Gastroesophageal sphincter (tissue), 4 donors: ENCODE results near the gene CD6. TPM values are rescaled to one million over a fixed set of nuclear protein-coding genes. Genes with fewer than 3 reads are reported as not detected.

ENCODE experiments used
- ATAC-seq: fragments of 150-250 bp; one replicate; pipeline ENCODE4 v1.9.1; 2016; ENCODE audit warnings: mild to moderate bottlenecking, moderate library complexity
- H3K27ac ChIP-seq, 4 donors: fragments of 200-600 bp; sonication (generic) in 3 of 4; 1 replicate in 3 of 4; 2 replicates in 1 of 4; pipeline ENCODE4 v1.5.1; 2016 to 2019
- H3K27me3 ChIP-seq: fragments of 200-600 bp; sonication (generic); one replicate; pipeline ENCODE4 v1.5.1; 2019
- H3K36me3 ChIP-seq, 2 donors: fragments of 200-600 bp; sonication (generic); one replicate each; pipeline ENCODE4 v1.5.1; 2019; ENCODE audit warnings: control low read depth in 1 of 2
- H3K4me1 ChIP-seq, 3 donors: fragments of 200-600 bp; sonication (generic); 1 replicate in 2 of 3; 2 replicates in 1 of 3; pipeline ENCODE4 v1.5.1; 2016 to 2019; ENCODE audit warnings: control low read depth in 2 of 3
- H3K4me3 ChIP-seq, 2 donors: fragments of 200-600 bp; sonication (generic); one replicate each; pipeline ENCODE4 v1.5.1; 2019; ENCODE audit warnings: mild to moderate bottlenecking in 1 of 2, moderate library complexity in 1 of 2
- H3K9me3 ChIP-seq, 3 donors: fragments of 200-600 bp; sonication (generic); one replicate each; pipeline ENCODE4 v1.5.1; 2017 to 2019; ENCODE audit warnings: control low read depth in 2 of 3
- CTCF ChIP-seq, 4 experiments: fragments of 200-600 bp in 2 of 4; fragments of 450-650 bp in 2 of 4; sonication (generic) in 1 of 4; IDR thresholded peaks; one replicate each; pipeline ENCODE4 v1.5.1; 2017 to 2019; ENCODE audit warnings: antibody characterized with exemption in 4 of 4, mild to moderate bottlenecking in 2 of 4, moderate library complexity in 2 of 4
- EP300 ChIP-seq: sonication (generic); formaldehyde crosslinking; IDR thresholded peaks from one replicate; pipeline ENCODE4 v1.6.1; 2017; ENCODE audit warnings: antibody characterized with exemption, mild to moderate bottlenecking
- POLR2A ChIP-seq, 2 donors: fragments of 450-650 bp; IDR thresholded peaks; one replicate each; pipeline ENCODE4 v1.6.1; 2017; ENCODE audit warnings: antibody characterized with exemption in 2 of 2, mild to moderate bottlenecking in 2 of 2, moderate library complexity in 1 of 2
- POLR2AphosphoS5 ChIP-seq: sonication (generic); formaldehyde crosslinking; IDR thresholded peaks from one replicate; pipeline ENCODE4 v1.6.1; 2017; ENCODE audit warnings: antibody characterized with exemption
- WGBS, 2 donors: methylation state at CpG; one replicate each; pipeline ENCODE4 v1.1.5; 2018; ENCODE audit warnings: low coverage in 1 of 2; 5-methylcytosine and 5-hydroxymethylcytosine counted together
- total RNA-seq, 4 donors: library from RNA; depleted of rRNA; stranded (reverse); fragments of >200 nt; gene quantifications; one replicate each; pipeline ENCODE4 v1.1.0, GENCODE V29; 2016

CD6 gene
- total RNA-seq, 4 donors from 2014 or later, result 0.15 to 2.7 (median 0.35) TPM; not detected in 1

GRCh38 chr11:61028135-61028729, 56.8 kb downstream of the CD6 start:
- WGBS, 2 donors, result 20 to 62% methylated on average over 1 to 7 of the region's 7 CpGs
- no peak overlapping the region for H3K4me3 ChIP-seq
- no peaks in the 10 kb centered on the region for H3K27me3 ChIP-seq
- no peak for ATAC-seq
- no peak for TF ChIP-seq POLR2A (IDR thresholded peaks at IDR 0.05)
- TF ChIP-seq POLR2AphosphoS5, result no peak
- H3K27ac ChIP-seq, result no peak overlapping the region
- H3K36me3 ChIP-seq, result no peaks in the 10 kb centered on the region
- peaks cover 0 to 16% (median 4%) of the 10 kb centered on the region in 3 donors for H3K4me1 ChIP-seq
- no peaks in the 10 kb centered on the region for H3K9me3 ChIP-seq

GRCh38 chr11:61032824-61033223, 61.3 kb downstream of the CD6 start:
- peaks cover 0 to 37% (median 0%) of the 10 kb centered on the region in 3 donors for H3K4me1 ChIP-seq
- H3K4me3 ChIP-seq, result no peak overlapping the region
- WGBS, 2 donors, result 90 to 100% methylated on average over 2 of the region's 2 CpGs
- H3K9me3 ChIP-seq, result no peaks in the 10 kb centered on the region
- H3K27ac ChIP-seq, result no peak overlapping the region
- H3K27me3 ChIP-seq, result no peaks in the 10 kb centered on the region
- ATAC-seq, result no peak
- TF ChIP-seq CTCF (IDR thresholded peaks at IDR 0.05), result no peak
- no peak for TF ChIP-seq POLR2A (IDR thresholded peaks at IDR 0.05)
- TF ChIP-seq EP300, result no peak
- TF ChIP-seq POLR2AphosphoS5, result no peak
- H3K36me3 ChIP-seq, result no peaks in the 10 kb centered on the region

GRCh38 chr11:61033417-61033816, 61.9 kb downstream of the CD6 start:
- 80 to 91% methylated on average over 1 of the region's 4 CpGs for WGBS, 2 donors
- Histone ChIP-seq H3K4me1 (peaks cover 0 to 38% (median 0%) of the 10 kb centered on the region in 3 donors), H3K4me3 (no peak overlapping the region), H3K27ac (peak overlapping the region in 2 of 4 donors; percentile 70 to 74), H3K27me3 (no peaks in the 10 kb centered on the region), H3K9me3 (no peaks in the 10 kb centered on the region), H3K36me3 (no peaks in the 10 kb centered on the region)
- TF ChIP-seq POLR2AphosphoS5, result no peak
- TF ChIP-seq CTCF (IDR thresholded peaks at IDR 0.05), result no peak
- TF ChIP-seq POLR2A (IDR thresholded peaks at IDR 0.05), result no peak
- TF ChIP-seq EP300, result no peak
- no peak for ATAC-seq

DNA sequence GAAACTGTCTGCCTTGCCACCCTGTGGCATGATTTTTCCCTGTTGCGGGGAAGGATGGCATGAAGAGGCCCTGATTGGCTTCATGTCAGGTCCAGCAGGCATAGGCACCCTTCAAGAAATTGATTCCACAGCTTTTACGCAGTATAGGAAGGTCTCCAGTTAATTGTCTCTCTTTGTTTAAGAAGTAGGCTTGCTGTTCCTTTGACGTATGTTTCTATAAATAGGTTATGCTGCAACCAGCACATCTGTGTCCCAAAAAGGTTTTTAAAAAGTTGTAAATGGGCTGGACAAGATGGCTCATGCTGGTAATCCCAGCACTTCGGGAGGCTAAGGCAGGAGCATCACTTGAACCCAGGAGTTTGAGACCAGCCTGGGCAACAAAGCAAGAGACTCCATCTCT, 62.6 kb downstream of the CD6 start:
- ATAC-seq, result no peak
- no peak overlapping the region for H3K4me3 ChIP-seq
- TF ChIP-seq CTCF (IDR thresholded peaks at IDR 0.05), result no peak
- no peak for TF ChIP-seq EP300
- TF ChIP-seq POLR2AphosphoS5, result no peak
- no peak for TF ChIP-seq POLR2A (IDR thresholded peaks at IDR 0.05)
- no peaks in the 10 kb centered on the region for H3K36me3 ChIP-seq
- H3K4me1 ChIP-seq, result peaks cover 0 to 38% (median 0%) of the 10 kb centered on the region in 3 donors
- no peaks in the 10 kb centered on the region for H3K9me3 ChIP-seq
- WGBS, 2 donors, result 32 to 35% methylated on average over 3 to 4 of the region's 4 CpGs
- H3K27me3 ChIP-seq, result no peaks in the 10 kb centered on the region
- H3K27ac ChIP-seq, result peak overlapping the region in 3 of 4 donors; percentile 70 to 75 (median 74)

GRCh38 chr11:61034704-61035525, 63.4 kb downstream of the CD6 start:
- no peak for TF ChIP-seq EP300
- TF ChIP-seq CTCF (IDR thresholded peaks at IDR 0.05), result no peak
- no peak for TF ChIP-seq POLR2AphosphoS5
- no peak for TF ChIP-seq POLR2A (IDR thresholded peaks at IDR 0.05)
- Histone ChIP-seq H3K27me3 (no peaks in the 10 kb centered on the region), H3K4me1 (peaks cover 0 to 44% (median 0%) of the 10 kb centered on the region in 3 donors), H3K4me3 (no peak overlapping the region), H3K36me3 (no peaks in the 10 kb centered on the region), H3K9me3 (no peaks in the 10 kb centered on the region), H3K27ac (peak overlapping the region in 3 of 4 donors; percentile 70 to 75 (median 74))
- 3 to 37% methylated on average over 4 to 14 of the region's 15 CpGs for WGBS, 2 donors
- no peak for ATAC-seq
